Breast epithelium (tissue), 3 donors: ENCODE results near the gene LRP6.

Experiments used
- POLR2A ChIP-seq: fragments of 450-650 bp; IDR thresholded peaks from one replicate; pipeline ENCODE4 v1.6.1; 2016; ENCODE audit warnings: antibody characterized with exemption, mild to moderate bottlenecking, moderate library complexity
- TF ChIP-seq, protein P1 (sequence below), 3 donors: fragments of 450-650 bp; IDR thresholded peaks; one replicate each; pipeline ENCODE4 v1.5.1; 2016 to 2017; ENCODE audit warnings: antibody characterized with exemption in 3 of 3, mild to moderate bottlenecking in 3 of 3, moderate library complexity in 3 of 3

DNA sequence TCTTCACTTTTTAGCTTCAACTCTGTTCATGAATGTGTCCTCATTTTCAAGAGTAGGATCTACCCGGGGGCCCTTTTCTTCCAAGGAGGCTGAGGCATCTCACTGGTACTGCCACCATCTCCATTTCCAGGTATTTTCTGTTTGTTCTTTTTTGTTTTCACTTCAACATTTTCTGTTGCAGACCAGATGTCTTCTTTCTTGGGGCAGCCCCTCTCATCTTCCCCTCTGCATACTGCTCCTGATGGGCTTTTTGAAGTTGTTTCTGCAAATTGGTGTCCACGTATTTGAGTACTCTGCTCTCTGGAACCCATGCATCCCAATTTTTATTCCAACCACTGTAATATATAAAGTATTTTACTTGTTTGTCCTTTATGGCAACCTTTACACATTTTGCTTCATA is 66.5 kb downstream of the LRP6 start:
- TF ChIP-seq, protein P1, sequence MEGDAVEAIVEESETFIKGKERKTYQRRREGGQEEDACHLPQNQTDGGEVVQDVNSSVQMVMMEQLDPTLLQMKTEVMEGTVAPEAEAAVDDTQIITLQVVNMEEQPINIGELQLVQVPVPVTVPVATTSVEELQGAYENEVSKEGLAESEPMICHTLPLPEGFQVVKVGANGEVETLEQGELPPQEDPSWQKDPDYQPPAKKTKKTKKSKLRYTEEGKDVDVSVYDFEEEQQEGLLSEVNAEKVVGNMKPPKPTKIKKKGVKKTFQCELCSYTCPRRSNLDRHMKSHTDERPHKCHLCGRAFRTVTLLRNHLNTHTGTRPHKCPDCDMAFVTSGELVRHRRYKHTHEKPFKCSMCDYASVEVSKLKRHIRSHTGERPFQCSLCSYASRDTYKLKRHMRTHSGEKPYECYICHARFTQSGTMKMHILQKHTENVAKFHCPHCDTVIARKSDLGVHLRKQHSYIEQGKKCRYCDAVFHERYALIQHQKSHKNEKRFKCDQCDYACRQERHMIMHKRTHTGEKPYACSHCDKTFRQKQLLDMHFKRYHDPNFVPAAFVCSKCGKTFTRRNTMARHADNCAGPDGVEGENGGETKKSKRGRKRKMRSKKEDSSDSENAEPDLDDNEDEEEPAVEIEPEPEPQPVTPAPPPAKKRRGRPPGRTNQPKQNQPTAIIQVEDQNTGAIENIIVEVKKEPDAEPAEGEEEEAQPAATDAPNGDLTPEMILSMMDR (IDR thresholded peaks at IDR 0.05): no peak
- no peak for TF ChIP-seq POLR2A
